Gastroesophageal sphincter (tissue), 4 donors: ENCODE results near the gene RBP3. TPM values are rescaled to one million over a fixed set of nuclear protein-coding genes. Genes with fewer than 3 reads are reported as not detected.

Experiments used
- ATAC-seq: fragments of 150-250 bp; one replicate; pipeline ENCODE4 v1.9.1; 2016; ENCODE audit warnings: mild to moderate bottlenecking, moderate library complexity
- H3K27ac ChIP-seq, 4 donors: fragments of 200-600 bp; sonication (generic) in 3 of 4; 1 replicate in 3 of 4; 2 replicates in 1 of 4; pipeline ENCODE4 v1.5.1; 2016 to 2019
- H3K27me3 ChIP-seq: fragments of 200-600 bp; sonication (generic); one replicate; pipeline ENCODE4 v1.5.1; 2019
- H3K36me3 ChIP-seq, 2 donors: fragments of 200-600 bp; sonication (generic); one replicate each; pipeline ENCODE4 v1.5.1; 2019; ENCODE audit warnings: control low read depth in 1 of 2
- H3K4me1 ChIP-seq, 3 donors: fragments of 200-600 bp; sonication (generic); 1 replicate in 2 of 3; 2 replicates in 1 of 3; pipeline ENCODE4 v1.5.1; 2016 to 2019; ENCODE audit warnings: control low read depth in 2 of 3
- H3K4me3 ChIP-seq, 2 donors: fragments of 200-600 bp; sonication (generic); one replicate each; pipeline ENCODE4 v1.5.1; 2019; ENCODE audit warnings: mild to moderate bottlenecking in 1 of 2, moderate library complexity in 1 of 2
- H3K9me3 ChIP-seq, 3 donors: fragments of 200-600 bp; sonication (generic); one replicate each; pipeline ENCODE4 v1.5.1; 2017 to 2019; ENCODE audit warnings: control low read depth in 2 of 3
- CTCF ChIP-seq, 4 experiments: fragments of 200-600 bp in 2 of 4; fragments of 450-650 bp in 2 of 4; sonication (generic) in 1 of 4; IDR thresholded peaks; one replicate each; pipeline ENCODE4 v1.5.1; 2017 to 2019; ENCODE audit warnings: antibody characterized with exemption in 4 of 4, mild to moderate bottlenecking in 2 of 4, moderate library complexity in 2 of 4
- EP300 ChIP-seq: sonication (generic); formaldehyde crosslinking; IDR thresholded peaks from one replicate; pipeline ENCODE4 v1.6.1; 2017; ENCODE audit warnings: antibody characterized with exemption, mild to moderate bottlenecking
- POLR2A ChIP-seq, 2 donors: fragments of 450-650 bp; IDR thresholded peaks; one replicate each; pipeline ENCODE4 v1.6.1; 2017; ENCODE audit warnings: antibody characterized with exemption in 2 of 2, mild to moderate bottlenecking in 2 of 2, moderate library complexity in 1 of 2
- POLR2AphosphoS5 ChIP-seq: sonication (generic); formaldehyde crosslinking; IDR thresholded peaks from one replicate; pipeline ENCODE4 v1.6.1; 2017; ENCODE audit warnings: antibody characterized with exemption
- WGBS, 2 donors: methylation state at CpG; one replicate each; pipeline ENCODE4 v1.1.5; 2018; ENCODE audit warnings: low coverage in 1 of 2; 5-methylcytosine and 5-hydroxymethylcytosine counted together
- total RNA-seq, 4 donors: library from RNA; depleted of rRNA; stranded (reverse); fragments of >200 nt; gene quantifications; one replicate each; pipeline ENCODE4 v1.1.0, GENCODE V29; 2016

RBP3 gene
- total RNA-seq, 4 donors from 2014 or later, result not detected

- Histone ChIP-seq H3K27ac (no peak overlapping the region), H3K9me3 (no peaks in the 10 kb centered on the region), H3K27me3 (peaks cover 27% of the 10 kb centered on the region), H3K4me1 (peaks cover 0 to 15% (median 0%) of the 10 kb centered on the region in 3 donors), H3K4me3 (no peak overlapping the region), H3K36me3 (no peaks in the 10 kb centered on the region)
- ATAC-seq, result no peak
- WGBS, 2 donors, result 83 to 86% methylated on average over 2 of the region's 3 CpGs
- TF ChIP-seq CTCF (IDR thresholded peaks at IDR 0.05) (no peak), POLR2AphosphoS5 (no peak), EP300 (no peak), POLR2A (IDR thresholded peaks at IDR 0.05) (no peak)
Measured at GRCh38 chr10:47307381-47307780, 40.8 kb upstream of the RBP3 start.

GRCh38 chr10:47308775-47309174 lies 39.4 kb upstream of the RBP3 start:
- Histone ChIP-seq H3K27me3 (peaks cover 13% of the 10 kb centered on the region), H3K36me3 (no peaks in the 10 kb centered on the region), H3K27ac (no peak overlapping the region), H3K4me1 (peaks cover 0 to 15% (median 0%) of the 10 kb centered on the region in 3 donors), H3K9me3 (no peaks in the 10 kb centered on the region), H3K4me3 (no peak overlapping the region)
- no peak for ATAC-seq
- WGBS, 2 donors, result 60 to 75% methylated on average over 1 to 2 of the region's 9 CpGs
- no peak for TF ChIP-seq POLR2A (IDR thresholded peaks at IDR 0.05)
- TF ChIP-seq CTCF (IDR thresholded peaks at IDR 0.05), result no peak
- TF ChIP-seq EP300, result no peak
- no peak for TF ChIP-seq POLR2AphosphoS5

DNA sequence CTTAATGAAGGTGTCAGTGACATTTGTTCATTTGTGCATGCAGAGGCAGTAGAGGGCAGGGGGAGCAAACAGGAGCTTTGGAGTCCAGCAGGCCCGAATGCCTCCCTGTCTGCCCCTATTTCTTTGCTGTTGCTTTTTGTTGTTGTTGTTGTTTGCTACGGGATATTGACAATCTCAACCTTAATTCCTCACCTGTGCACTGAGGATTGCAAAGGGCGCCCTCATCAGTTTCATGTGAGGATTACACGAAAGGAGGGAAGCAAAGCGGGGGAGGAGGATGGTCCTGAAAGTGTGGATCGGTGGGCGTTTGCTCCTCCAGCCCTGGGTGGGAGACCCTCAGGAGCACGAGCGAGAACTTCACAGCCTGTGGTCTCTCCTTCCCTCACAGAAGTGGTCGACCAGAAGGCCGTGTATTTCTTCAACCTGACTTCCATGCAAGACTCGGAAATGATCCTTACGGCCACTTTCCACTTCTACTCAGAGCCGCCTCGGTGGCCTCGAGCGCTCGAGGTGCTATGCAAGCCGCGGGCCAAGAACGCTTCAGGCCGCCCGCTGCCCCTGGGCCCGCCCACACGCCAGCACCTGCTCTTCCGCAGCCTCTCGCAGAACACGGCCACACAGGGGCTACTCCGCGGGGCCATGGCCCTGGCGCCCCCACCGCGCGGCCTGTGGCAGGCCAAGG lies 38.6 kb upstream of the RBP3 start:
- Histone ChIP-seq H3K9me3 (no peaks in the 10 kb centered on the region), H3K4me1 (peaks cover 0 to 15% (median 0%) of the 10 kb centered on the region in 3 donors), H3K27me3 (peaks cover 9% of the 10 kb centered on the region), H3K27ac (no peak overlapping the region), H3K4me3 (no peak overlapping the region), H3K36me3 (no peaks in the 10 kb centered on the region)
- WGBS, 2 donors, result 80 to 83% methylated on average over 7 to 10 of the region's 34 CpGs
- TF ChIP-seq POLR2A (IDR thresholded peaks at IDR 0.05), result no peak
- no peak for TF ChIP-seq CTCF (IDR thresholded peaks at IDR 0.05)
- TF ChIP-seq POLR2AphosphoS5, result no peak
- no peak for TF ChIP-seq EP300
- ATAC-seq, result no peak

GRCh38 chr10:47310090-47310505 lies 38.1 kb upstream of the RBP3 start:
- WGBS, 2 donors, result no CpG with 5 or more reads among the region's 37 CpGs
- H3K4me1 ChIP-seq, result peaks cover 0 to 15% (median 0%) of the 10 kb centered on the region in 3 donors
- H3K4me3 ChIP-seq, result no peak overlapping the region
- H3K36me3 ChIP-seq, result no peaks in the 10 kb centered on the region
- no peak for TF ChIP-seq CTCF (IDR thresholded peaks at IDR 0.05)
- TF ChIP-seq EP300, result no peak
- TF ChIP-seq POLR2A (IDR thresholded peaks at IDR 0.05), result no peak
- no peak for TF ChIP-seq POLR2AphosphoS5
- no peak overlapping the region for H3K27ac ChIP-seq
- peaks cover 9% of the 10 kb centered on the region for H3K27me3 ChIP-seq
- ATAC-seq, result no peak
- H3K9me3 ChIP-seq, result no peaks in the 10 kb centered on the region
